GM23248 (cell line): ENCODE data around the gene BSG. TPM values are rescaled to one million over a fixed set of nuclear protein-coding genes. Genes with fewer than 3 reads are reported as not detected.

ENCODE experiments used
- DNase-seq: peaks from one replicate; pipeline ENCODE4 v3.0.0-alpha.2; 2015
- H2AFZ ChIP-seq: fragments of 200-600 bp; sonication (generic); 2 replicates; pipeline ENCODE4 v1.6.1; 2016; ENCODE audit warnings: antibody characterized with exemption
- H3F3A ChIP-seq: fragments of 200-600 bp; sonication (generic); 2 replicates; pipeline ENCODE4 v1.6.1; 2016; ENCODE audit warnings: mild to moderate bottlenecking, antibody characterized with exemption, mixed run types; ENCODE audit not compliant: insufficient read depth
- H3K27ac ChIP-seq: fragments of 200-600 bp; sonication (generic); 2 replicates; pipeline ENCODE4 v1.5.1; 2016; ENCODE audit warnings: mild to moderate bottlenecking
- H3K27me3 ChIP-seq: fragments of 200-600 bp; sonication (generic); replicated peaks from 2 replicates; pipeline ENCODE4 v1.6.1; 2016; ENCODE audit warnings: mild to moderate bottlenecking; ENCODE audit not compliant: insufficient read depth
- H3K36me3 ChIP-seq: fragments of 200-600 bp; sonication (generic); 2 replicates; pipeline ENCODE4 v1.6.1; 2016; ENCODE audit warnings: low read depth, mild to moderate bottlenecking
- H3K4me1 ChIP-seq: fragments of 200-600 bp; sonication (generic); 2 replicates; pipeline ENCODE4 v1.6.1; 2016; ENCODE audit warnings: mild to moderate bottlenecking; ENCODE audit not compliant: insufficient read depth
- H3K4me2 ChIP-seq: fragments of 200-600 bp; sonication (generic); one replicate; pipeline ENCODE4 v1.6.1; 2016; ENCODE audit warnings: mild to moderate bottlenecking; ENCODE audit not compliant: unreplicated experiment
- H3K4me3 ChIP-seq: fragments of 200-600 bp; sonication (generic); 2 replicates; pipeline ENCODE4 v1.5.1; 2016; ENCODE audit warnings: mild to moderate bottlenecking
- H3K79me2 ChIP-seq: fragments of 200-600 bp; sonication (generic); 2 replicates; pipeline ENCODE4 v1.6.1; 2016; ENCODE audit warnings: mild to moderate bottlenecking; ENCODE audit not compliant: insufficient read depth
- H3K9ac ChIP-seq: fragments of 200-600 bp; sonication (generic); 2 replicates; pipeline ENCODE4 v1.6.1; 2016; ENCODE audit warnings: mild to moderate bottlenecking
- H3K9me2 ChIP-seq: fragments of 200-600 bp; sonication (generic); 2 replicates; pipeline ENCODE4 v1.6.1; 2016; ENCODE audit warnings: mixed run types, mild to moderate bottlenecking, moderate library complexity; ENCODE audit not compliant: insufficient read depth
- H3K9me3 ChIP-seq: fragments of 200-600 bp; sonication (generic); one replicate; pipeline ENCODE4 v1.6.1; 2017; ENCODE audit warnings: low read depth
- H4K20me1 ChIP-seq: fragments of 200-600 bp; sonication (generic); 2 replicates; pipeline ENCODE4 v1.6.0; 2016; ENCODE audit not compliant: insufficient read depth
- EZH2 ChIP-seq: fragments of 200-600 bp; sonication (generic); IDR thresholded peaks from 2 replicates; pipeline ENCODE4 v1.6.1; 2018; ENCODE audit warnings: antibody characterized with exemption, mild to moderate bottlenecking; ENCODE audit not compliant: insufficient read depth, poor library complexity, severe bottlenecking
- EZH2phosphoT487 ChIP-seq: fragments of 200-600 bp; sonication (generic); IDR thresholded peaks from 2 replicates; pipeline ENCODE4 v1.6.1; 2018; ENCODE audit warnings: antibody characterized with exemption, moderate library complexity, mild to moderate bottlenecking, low read depth; ENCODE audit not compliant: insufficient read depth
- WGBS, 2 experiments: methylation state at CpG; one replicate each; pipeline ENCODE4 v1.1.6; 2015 to 2017; ENCODE audit warnings: low lambda C conversion rate in 2 of 2, low coverage in 1 of 2; ENCODE audit errors: missing lambda C conversion rate in 2 of 2; 5-methylcytosine and 5-hydroxymethylcytosine counted together
- in situ Hi-C: fragments of 300-500 bp; cut with MboI; formaldehyde crosslinking; loops from 2 replicates; pipeline ENCODE4 v1.15.0; 2020
- polyA plus RNA-seq: library from polyadenylated mRNA; unstranded; fragments of >200 nt; fragmentation: Nextera tagmentation; extraction: Ambion mirVana; gene quantifications from 2 replicates; pipeline ENCODE4 v1.2.1, GENCODE V29; 2016
- total RNA-seq: library from RNA; depleted of rRNA; stranded (reverse); fragments of >200 nt; shearing (Covaris generic); gene quantifications from 2 replicates; pipeline ENCODE4 v1.2.3, GENCODE V29; 2014; rRNA removed

BSG gene
- total RNA-seq (887 and 955 TPM in 2 replicates), polyA plus RNA-seq (939 and 970 TPM in 2 replicates)

GRCh38 chr19:572140-572742 lies at the start of gene BSG:
TSS of gene BSG (plus strand) at chr19:572596. CDS start at chr19:572635, 39 bp downstream.
- H2AFZ ChIP-seq: peak within 1 kb of the TSS; percentile 88
- no peaks in the 10 kb centered on the region for H3K9me3 ChIP-seq
- peaks cover 30% of the 10 kb centered on the region for H3K4me1 ChIP-seq
- no peaks in the 10 kb centered on the region for H3K27me3 ChIP-seq
- H3K79me2 ChIP-seq: peaks cover 47% of the 10 kb centered on the region
- H3K36me3 ChIP-seq: no peaks in the 10 kb centered on the region
- in situ Hi-C loops: no loop called here
- no peaks in the 10 kb centered on the region for H4K20me1 ChIP-seq
- H3K9me2 ChIP-seq: no peaks in the 10 kb centered on the region
- H3K4me3 ChIP-seq: peak within 1 kb of the TSS; percentile 94
- H3K9ac ChIP-seq: peak within 1 kb of the TSS; percentile 96
- peak within 1 kb of the TSS; percentile 75 for H3K27ac ChIP-seq
- peaks cover 4% of the 10 kb centered on the region; the same call in 1 of the 2 replicates for H3F3A ChIP-seq
- H3K4me2 ChIP-seq: peak within 1 kb of the TSS; percentile 98
- 1% methylated on average over 77 of the region's 79 CpGs for WGBS, 2 experiments
- TF ChIP-seq EZH2phosphoT487 (no peak), EZH2 (no peak)
- peak; percentile 100 for DNase-seq

DNA sequence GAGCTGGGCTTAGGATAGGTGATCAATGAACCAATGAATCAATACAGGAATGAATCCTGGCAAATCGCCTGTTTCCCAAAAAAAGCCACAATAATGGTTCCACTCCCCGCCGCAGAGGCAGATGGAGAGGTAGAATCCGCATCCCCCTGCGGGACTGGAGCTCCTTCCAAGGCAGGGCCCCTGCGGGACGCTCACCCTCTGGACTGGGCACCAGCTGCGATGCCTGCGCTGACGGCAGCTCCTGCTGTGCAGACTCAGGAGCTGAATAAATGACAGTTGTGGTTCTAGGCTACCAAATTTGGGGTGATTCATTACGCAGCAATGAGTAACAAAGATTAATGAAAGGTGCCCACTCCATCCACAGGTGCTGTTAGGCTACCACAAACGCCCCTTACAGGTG lies 49.7 kb upstream of the BSG start:
- Histone ChIP-seq H3K27ac (no peak overlapping the region), H3K9me3 (no peaks in the 10 kb centered on the region), H3K9me2 (no peaks in the 10 kb centered on the region), H3F3A (no peaks in the 10 kb centered on the region), H3K36me3 (no peaks in the 10 kb centered on the region), H2AFZ (no peak overlapping the region), H3K9ac (no peak overlapping the region), H3K79me2 (no peaks in the 10 kb centered on the region), H3K4me2 (no peak overlapping the region), H3K4me1 (no peaks in the 10 kb centered on the region), H3K27me3 (no peaks in the 10 kb centered on the region), H3K4me3 (no peak overlapping the region), H4K20me1 (no peaks in the 10 kb centered on the region)
- DNase-seq: no peak
- TF ChIP-seq EZH2phosphoT487 (no peak), EZH2 (no peak)
- 93 to 95% methylated on average over 12 of the region's 12 CpGs for WGBS, 2 experiments
- in situ Hi-C loops: no loop called here

DNA sequence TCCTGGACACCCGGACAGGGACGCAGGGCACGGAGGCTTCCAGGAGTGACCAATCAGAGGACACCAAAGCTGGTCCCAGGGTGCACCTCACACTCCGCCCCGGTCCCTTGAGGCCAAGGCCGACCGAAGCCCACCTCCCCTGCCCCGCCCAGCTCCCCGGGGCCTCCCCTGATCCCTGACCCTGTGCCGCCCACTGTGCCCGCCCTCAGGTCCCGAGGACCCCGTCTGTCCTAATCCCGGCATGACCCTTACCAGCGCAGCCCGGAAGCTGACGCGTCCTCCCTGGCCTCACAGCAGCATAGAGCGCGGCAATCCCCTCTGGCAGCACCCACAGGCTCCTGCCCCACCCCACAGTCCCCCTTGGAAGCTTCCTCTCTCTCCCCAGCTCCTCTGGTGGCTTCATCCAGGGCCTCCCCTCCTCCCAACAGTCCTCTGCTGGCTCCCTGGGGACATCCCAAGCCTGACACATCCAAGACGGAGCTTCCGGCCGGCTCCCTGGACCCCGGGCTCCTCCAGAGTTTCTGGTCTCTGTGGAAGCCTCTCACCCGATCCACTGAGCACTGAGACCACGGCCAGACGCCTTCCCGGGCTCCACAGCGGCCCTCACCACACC lies 48.2 kb upstream of the BSG start:
- Histone ChIP-seq H3K4me1 (no peaks in the 10 kb centered on the region), H3K4me3 (no peak overlapping the region), H3K9ac (no peak overlapping the region), H3K4me2 (no peak overlapping the region), H3K27ac (no peak overlapping the region), H3K27me3 (no peaks in the 10 kb centered on the region), H3K9me3 (no peaks in the 10 kb centered on the region), H4K20me1 (no peaks in the 10 kb centered on the region), H3F3A (no peaks in the 10 kb centered on the region), H3K9me2 (no peaks in the 10 kb centered on the region), H3K79me2 (no peaks in the 10 kb centered on the region), H2AFZ (no peak overlapping the region), H3K36me3 (no peaks in the 10 kb centered on the region)
- peak; percentile 58 for DNase-seq
- WGBS, 2 experiments: 39 to 61% methylated on average over 17 to 29 of the region's 29 CpGs
- TF ChIP-seq EZH2 (no peak), EZH2phosphoT487 (no peak)
- in situ Hi-C loops: no loop called here

- no peak overlapping the region for H3K9ac ChIP-seq
- DNase-seq: no peak
These were observed 47.4 kb upstream of the BSG start for GRCh38 chr19:525029-525428.

More at GRCh38 chr19:525029-525428, 47.4 kb upstream of the BSG start:
- 79 to 80% methylated on average over 11 to 18 of the region's 18 CpGs for WGBS, 2 experiments
- no peaks in the 10 kb centered on the region for H3K79me2 ChIP-seq
- H3K4me2 ChIP-seq: no peak overlapping the region
- TF ChIP-seq EZH2phosphoT487 (no peak), EZH2 (no peak)
- no peaks in the 10 kb centered on the region for H4K20me1 ChIP-seq
- no peak overlapping the region for H3K27ac ChIP-seq
- H3K4me1 ChIP-seq: no peaks in the 10 kb centered on the region
- H3K36me3 ChIP-seq: no peaks in the 10 kb centered on the region
- in situ Hi-C loops: no loop called here
- no peak overlapping the region for H3K4me3 ChIP-seq
- no peaks in the 10 kb centered on the region for H3K9me3 ChIP-seq
- H3K9me2 ChIP-seq: no peaks in the 10 kb centered on the region
- H2AFZ ChIP-seq: no peak overlapping the region
- H3F3A ChIP-seq: no peaks in the 10 kb centered on the region
- no peaks in the 10 kb centered on the region for H3K27me3 ChIP-seq
